A172 (cell line): ENCODE data around the gene MAP7D1. TPM values are rescaled to one million over a fixed set of nuclear protein-coding genes. Genes with fewer than 3 reads are reported as not detected.
A peak's percentile ranks its signal among the peaks of the same experiment; 100 is the strongest.
"Not testable (repeated sequence)": the region's sequence is repeated elsewhere in the genome, so short reads cannot be mapped to it uniquely, and the experiment has no call there.

Experiments
- DNase-seq: peaks from one replicate; pipeline ENCODE4 v3.0.0-alpha.2; 2015; ENCODE audit warnings: low spot score
- total RNA-seq: library from RNA; depleted of rRNA; stranded (reverse); fragments of >200 nt; shearing (Covaris generic); gene quantifications from 2 replicates; pipeline ENCODE4 v1.2.3, GENCODE V29; 2014

MAP7D1 gene
- total RNA-seq, 1 experiment from 2014 or later = 91.2 TPM

- no peak for DNase-seq
These were observed 47.8 kb downstream of the MAP7D1 start for GRCh38 chr1:36203554-36204346.

- DNase-seq = no peak
These were observed 48.5 kb downstream of the MAP7D1 start for GRCh38 chr1:36204347-36204909.

DNA sequence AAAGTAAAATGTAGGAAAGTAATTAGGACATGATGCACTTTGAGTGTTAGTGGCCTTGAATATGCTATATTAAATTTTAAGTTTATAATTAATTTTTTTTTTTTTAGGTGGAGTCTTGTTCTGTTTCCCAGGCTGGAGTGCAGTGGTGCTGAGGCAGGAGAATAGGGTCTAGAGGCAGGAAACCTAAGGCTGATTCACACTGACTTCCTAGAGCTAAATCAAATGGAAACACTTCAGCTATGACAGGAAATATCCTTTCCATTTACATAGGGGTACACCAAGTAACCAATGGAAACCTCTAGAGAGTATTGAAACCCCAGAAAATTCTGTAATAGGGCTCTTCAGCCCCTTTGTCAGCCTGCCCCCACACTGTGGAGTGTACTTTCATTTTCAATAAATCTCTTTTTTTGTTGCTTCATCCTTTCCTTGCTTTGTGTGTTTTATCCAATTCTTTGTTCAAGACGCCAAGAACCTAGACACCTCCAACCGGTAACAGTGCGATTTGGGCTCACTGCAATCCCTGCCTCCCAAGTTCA is 50.4 kb downstream of the MAP7D1 start:
- no peak for DNase-seq

DNA sequence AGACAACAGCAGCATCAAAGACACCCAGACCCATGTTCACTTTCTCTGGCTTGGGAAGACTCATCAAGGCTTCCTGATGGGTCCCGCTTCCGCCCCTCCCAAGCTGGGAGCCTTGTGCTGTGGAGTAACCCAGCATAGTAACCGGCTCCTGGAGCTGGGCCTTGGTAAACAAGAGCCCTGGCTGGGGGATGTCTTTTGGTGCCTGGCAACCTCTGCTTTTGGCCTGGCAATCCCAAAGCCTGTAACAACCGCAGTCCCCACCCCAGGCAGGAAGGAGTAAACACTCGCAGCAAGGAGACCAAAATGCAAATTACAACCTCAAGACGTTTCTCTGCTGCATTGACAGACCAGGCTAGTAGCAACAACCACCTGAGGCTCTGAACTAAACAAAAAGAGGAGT is 51.4 kb downstream of the MAP7D1 start:
- DNase-seq = no peak

- no peak for DNase-seq
These were observed 53.2 kb downstream of the MAP7D1 start for GRCh38 chr1:36208978-36209703.

DNA sequence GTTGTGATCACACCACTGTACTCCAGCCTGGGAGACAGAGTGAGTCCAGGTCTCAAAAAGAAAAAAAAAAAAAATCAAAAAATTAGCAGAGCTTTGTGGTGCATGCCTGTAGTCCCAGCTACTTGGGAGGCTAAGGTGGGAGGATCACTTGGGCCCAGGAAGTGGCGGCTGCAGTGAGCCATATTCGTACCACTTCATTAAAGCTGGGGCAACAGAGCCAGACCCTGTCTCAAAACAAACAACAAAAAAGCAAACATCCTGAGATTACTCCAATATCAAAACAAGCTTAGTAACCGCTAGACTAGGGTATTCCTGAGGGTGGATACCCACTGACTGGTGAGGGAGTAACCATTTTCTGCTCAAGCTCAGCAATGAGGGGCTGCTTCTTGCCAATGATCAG is 55.3 kb downstream of the MAP7D1 start:
- DNase-seq = no peak

GRCh38 chr1:36211841-36212240 is 55.9 kb downstream of the MAP7D1 start:
- DNase-seq = no peak

DNA sequence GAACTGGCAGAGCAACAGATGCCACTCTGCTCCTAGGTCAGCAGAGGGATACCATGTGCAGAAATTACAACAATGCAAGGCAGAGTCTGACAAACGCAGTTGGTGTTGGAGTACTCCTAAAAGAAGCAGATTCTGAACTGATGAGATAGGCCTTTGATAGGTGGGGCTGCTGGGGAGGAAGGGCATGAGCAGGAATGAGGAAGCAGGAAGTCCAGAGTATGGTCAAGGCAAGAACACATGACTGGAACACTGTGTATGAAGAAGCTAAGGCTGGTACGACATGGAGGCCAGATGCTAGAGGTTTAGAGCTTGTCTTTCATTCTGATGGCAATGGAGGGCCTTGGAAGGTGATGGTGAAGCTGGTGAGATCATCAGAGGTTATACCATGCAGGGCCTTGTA is 56.8 kb downstream of the MAP7D1 start:
- no peak for DNase-seq

DNA sequence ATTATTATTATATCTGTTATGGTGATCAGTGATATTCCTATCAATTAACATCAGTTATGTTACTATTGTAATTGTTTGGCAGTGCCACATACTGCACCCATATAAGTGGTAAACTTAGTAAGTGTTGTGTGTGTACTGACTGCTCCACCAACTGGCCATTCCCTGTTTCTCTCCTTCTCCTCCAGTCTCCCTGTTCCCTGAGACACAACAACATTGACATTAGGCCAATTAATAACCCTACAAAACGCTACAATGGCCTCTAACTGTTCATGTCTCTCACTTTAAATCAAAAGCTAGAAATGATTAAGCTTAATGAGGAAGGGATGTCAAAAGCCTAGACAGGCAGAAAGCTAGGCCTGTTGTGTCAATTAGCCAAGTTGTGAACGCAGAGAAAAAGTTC is 61.7 kb downstream of the MAP7D1 start:
- peak; percentile 19 for DNase-seq

GRCh38 chr1:36221901-36222300 is 65.9 kb downstream of the MAP7D1 start:
- DNase-seq = not testable (repeated sequence)

DNA sequence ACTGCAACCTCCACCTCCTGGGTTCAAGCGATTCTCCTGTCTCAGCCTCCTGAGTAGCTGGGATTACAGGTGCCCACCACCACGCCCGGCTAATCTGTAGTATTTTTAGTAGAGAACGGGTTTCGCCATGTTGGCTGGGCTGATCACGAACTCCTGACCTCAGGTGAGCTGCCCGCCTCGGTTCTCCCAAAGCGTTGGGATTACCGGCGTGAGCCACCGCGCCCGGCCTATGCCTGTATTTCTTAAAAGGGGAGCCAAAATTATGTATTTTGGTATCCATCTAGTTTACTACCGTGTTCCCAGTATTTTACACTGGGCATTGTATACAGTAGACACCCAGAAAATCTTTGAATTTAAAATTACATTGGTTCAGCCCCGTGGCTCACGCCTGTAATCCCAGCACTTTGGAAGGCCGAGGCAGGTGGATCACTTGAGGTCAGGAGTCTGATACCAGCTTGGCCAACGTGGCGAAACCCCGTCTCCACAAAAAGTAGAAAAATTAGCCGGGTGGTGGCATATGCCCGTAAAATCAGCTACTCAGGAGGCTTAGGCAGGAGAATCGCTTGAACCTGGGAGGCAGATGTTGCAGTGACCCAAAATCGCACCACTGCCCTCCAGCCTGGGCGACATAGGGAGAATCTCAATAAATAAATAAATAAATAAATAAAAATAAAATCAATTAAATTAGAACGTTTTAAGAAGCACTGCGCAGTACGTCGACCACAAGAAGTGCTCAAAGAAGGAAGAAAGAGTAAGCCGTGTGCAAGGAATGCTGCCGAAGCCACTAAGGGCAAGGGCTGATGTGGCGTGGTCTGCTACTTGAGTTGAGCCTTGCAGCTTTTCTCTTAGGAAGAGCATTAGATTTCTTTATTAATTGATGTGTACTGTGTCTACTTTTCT is 66.8 kb downstream of the MAP7D1 start:
- DNase-seq = no peak

GRCh38 chr1:36223381-36223995 is 67.5 kb downstream of the MAP7D1 start:
- peak; percentile 48 for DNase-seq

GRCh38 chr1:36223996-36224536 is 68.1 kb downstream of the MAP7D1 start, which contains the start of gene THRAP3:
THRAP3 (plus strand) TSS chr1:36224443; CDS start chr1:36282564, 58,121 bp downstream.
- peak; percentile 94 for DNase-seq

DNA sequence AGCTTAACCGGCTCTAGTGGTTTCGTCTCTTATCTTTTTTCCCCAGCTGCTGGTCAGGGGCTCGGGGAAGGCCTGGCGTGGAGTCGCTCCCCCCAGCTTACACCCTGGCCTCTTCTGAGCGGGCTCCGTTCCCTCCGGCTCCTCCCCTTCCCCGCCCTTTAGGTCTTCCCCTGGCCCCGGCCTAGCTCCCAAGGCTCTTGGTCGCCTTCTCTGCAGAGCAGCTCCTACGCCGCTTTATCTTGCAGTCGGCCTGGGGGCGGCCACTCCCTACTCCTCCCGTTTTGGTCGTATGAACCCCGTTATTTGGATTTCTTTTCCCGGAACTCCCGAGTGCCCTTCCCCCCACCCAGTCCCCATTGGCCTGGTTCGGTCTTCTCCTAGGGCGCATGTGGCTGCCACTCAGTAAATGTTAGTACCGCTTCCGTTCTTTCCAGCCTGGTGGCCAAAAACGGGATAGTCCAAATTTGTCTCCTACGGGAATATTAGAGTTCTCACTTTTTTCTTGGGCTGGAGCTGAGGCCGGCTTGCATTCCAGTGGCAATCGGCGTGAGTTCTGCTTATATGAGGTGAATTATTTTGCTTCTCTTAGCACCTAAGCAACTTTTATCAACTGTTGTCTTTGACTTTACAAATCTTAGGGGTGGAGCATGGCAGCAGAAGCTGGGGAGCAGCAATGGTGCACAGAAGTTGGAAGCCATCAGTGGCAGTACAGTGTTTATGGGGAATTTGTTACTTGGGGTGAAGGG is 68.8 kb downstream of the MAP7D1 start:
- DNase-seq = peak; percentile 76

DNA sequence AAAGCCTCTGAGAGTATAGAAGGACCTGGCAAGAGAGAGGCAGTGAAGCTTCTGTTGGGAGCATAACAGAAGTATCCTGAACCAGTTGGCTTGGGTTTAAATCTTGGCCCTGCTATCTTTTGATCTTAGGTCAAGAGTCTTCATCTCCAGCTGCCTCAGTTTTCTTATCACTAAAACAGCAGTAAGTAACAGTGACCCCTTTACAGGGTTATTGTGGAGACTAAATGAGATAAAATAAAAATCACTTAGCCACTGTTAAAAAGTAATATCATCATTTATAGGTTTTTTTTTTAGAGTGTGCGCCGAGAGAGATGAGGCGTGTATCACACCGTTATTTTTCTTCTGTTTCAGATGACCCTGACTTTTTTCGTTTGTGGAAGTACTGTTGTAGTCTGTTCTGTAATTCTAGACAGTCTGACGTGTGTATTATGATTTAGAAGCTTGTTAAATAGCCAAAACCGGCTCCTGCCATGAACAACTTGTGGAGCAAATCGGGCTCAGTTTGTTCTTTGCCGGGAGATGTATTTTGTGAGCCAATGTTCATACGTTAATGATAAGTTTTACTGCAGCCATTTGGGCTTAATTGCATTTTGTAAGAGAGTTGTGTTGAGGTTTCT is 69.4 kb downstream of the MAP7D1 start:
- no peak for DNase-seq

- not testable (repeated sequence) for DNase-seq
These were observed 74.3 kb downstream of the MAP7D1 start for GRCh38 chr1:36230279-36230678.
